ENCODE results near the gene GNB1L. TPM values are rescaled to one million over a fixed set of nuclear protein-coding genes. Genes with fewer than 3 reads are reported as not detected.
A peak's percentile ranks its signal among the peaks of the same experiment; 100 is the strongest.

The GNB1L gene
- total and polyA plus RNA-seq, 9 of the 15 experiments (the other 6 are each of a cell fraction or from before 2014, with no cell fraction given), result 0.56 to 50.5 (median 10.2) TPM

DNA sequence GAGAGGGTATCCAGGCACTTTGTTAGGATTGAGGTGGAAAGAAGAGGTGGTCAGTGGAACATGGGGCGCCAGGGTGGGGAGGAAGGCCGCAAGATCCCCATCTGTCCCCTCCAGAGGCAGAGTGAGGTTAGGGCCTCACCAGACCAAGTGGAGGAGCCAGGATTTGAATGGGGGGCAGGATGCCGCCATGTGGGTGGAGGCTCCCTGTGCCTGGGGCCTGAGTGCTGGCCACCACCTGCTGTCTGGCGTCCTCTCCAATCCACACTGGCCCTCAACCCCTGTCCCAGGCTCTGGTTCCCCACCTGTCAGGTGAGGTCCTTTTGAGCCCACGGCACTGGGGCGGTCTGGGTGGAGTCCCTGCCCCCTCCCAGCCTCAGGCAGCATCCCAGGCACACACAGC, 111.6 kb downstream of the GNB1L start (continued):
- TF ChIP-seq, protein P1, sequence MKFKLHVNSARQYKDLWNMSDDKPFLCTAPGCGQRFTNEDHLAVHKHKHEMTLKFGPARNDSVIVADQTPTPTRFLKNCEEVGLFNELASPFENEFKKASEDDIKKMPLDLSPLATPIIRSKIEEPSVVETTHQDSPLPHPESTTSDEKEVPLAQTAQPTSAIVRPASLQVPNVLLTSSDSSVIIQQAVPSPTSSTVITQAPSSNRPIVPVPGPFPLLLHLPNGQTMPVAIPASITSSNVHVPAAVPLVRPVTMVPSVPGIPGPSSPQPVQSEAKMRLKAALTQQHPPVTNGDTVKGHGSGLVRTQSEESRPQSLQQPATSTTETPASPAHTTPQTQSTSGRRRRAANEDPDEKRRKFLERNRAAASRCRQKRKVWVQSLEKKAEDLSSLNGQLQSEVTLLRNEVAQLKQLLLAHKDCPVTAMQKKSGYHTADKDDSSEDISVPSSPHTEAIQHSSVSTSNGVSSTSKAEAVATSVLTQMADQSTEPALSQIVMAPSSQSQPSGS (CRISPR knock-in tag; IDR thresholded peaks at IDR 0.05), result no peak
- TF ChIP-seq, protein P2, sequence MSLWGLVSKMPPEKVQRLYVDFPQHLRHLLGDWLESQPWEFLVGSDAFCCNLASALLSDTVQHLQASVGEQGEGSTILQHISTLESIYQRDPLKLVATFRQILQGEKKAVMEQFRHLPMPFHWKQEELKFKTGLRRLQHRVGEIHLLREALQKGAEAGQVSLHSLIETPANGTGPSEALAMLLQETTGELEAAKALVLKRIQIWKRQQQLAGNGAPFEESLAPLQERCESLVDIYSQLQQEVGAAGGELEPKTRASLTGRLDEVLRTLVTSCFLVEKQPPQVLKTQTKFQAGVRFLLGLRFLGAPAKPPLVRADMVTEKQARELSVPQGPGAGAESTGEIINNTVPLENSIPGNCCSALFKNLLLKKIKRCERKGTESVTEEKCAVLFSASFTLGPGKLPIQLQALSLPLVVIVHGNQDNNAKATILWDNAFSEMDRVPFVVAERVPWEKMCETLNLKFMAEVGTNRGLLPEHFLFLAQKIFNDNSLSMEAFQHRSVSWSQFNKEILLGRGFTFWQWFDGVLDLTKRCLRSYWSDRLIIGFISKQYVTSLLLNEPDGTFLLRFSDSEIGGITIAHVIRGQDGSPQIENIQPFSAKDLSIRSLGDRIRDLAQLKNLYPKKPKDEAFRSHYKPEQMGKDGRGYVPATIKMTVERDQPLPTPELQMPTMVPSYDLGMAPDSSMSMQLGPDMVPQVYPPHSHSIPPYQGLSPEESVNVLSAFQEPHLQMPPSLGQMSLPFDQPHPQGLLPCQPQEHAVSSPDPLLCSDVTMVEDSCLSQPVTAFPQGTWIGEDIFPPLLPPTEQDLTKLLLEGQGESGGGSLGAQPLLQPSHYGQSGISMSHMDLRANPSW (CRISPR knock-in tag; IDR thresholded peaks at IDR 0.05), result peak; percentile 46; the same call in 1 of the 2 replicates
- TF ChIP-seq E2F3 (CRISPR knock-in tag; IDR thresholded peaks at IDR 0.05), result no peak
- no peak for TF ChIP-seq ZNF212 (CRISPR knock-in tag; IDR thresholded peaks at IDR 0.05)
- TF ChIP-seq HNRNPLL (IDR thresholded peaks at IDR 0.05; ENCODE audit: low read depth, low read length, poor library complexity, severe bottlenecking), result no peak
- peak; percentile 12 for TF ChIP-seq NELFE (IDR thresholded peaks at IDR 0.05; ENCODE audit: insufficient read depth, insufficient read length)
- TF ChIP-seq ZNF79 (CRISPR knock-in tag; IDR thresholded peaks at IDR 0.05; ENCODE audit: low read depth), result no peak
- no peak for TF ChIP-seq EP300 (IDR thresholded peaks at IDR 0.05; ENCODE audit: low read length)
- TF ChIP-seq YY1 (IDR thresholded peaks at IDR 0.05; ENCODE audit: borderline replicate concordance in 1 of 3, control insufficient read depth in 1 of 3, extremely low read depth in 1 of 3, insufficient read depth in 3 of 3, insufficient read length in 1 of 3, insufficient replicate concordance in 2 of 3, low read depth in 1 of 3, low read length in 2 of 3), result no peak
- no peak for TF ChIP-seq GTF2F1 (IDR thresholded peaks at IDR 0.05; ENCODE audit: low read depth, low read length)
- TF ChIP-seq TGIF2 (CRISPR knock-in tag; IDR thresholded peaks at IDR 0.05), result no peak
- TF ChIP-seq IRF2 (CRISPR knock-in tag; IDR thresholded peaks at IDR 0.05), result no peak
- TF ChIP-seq ZNF311 (CRISPR knock-in tag; IDR thresholded peaks at IDR 0.05), result no peak
- no peak for TF ChIP-seq TEAD1 (CRISPR knock-in tag; IDR thresholded peaks at IDR 0.05)
- TF ChIP-seq ZNF77 (CRISPR knock-in tag; IDR thresholded peaks at IDR 0.05), result no peak
- no peak for TF ChIP-seq PHF8 (IDR thresholded peaks at IDR 0.05; ENCODE audit: borderline replicate concordance, low read length)
- no peak for TF ChIP-seq ZFP1 (CRISPR knock-in tag; IDR thresholded peaks at IDR 0.05)
- TF ChIP-seq, protein P3, sequence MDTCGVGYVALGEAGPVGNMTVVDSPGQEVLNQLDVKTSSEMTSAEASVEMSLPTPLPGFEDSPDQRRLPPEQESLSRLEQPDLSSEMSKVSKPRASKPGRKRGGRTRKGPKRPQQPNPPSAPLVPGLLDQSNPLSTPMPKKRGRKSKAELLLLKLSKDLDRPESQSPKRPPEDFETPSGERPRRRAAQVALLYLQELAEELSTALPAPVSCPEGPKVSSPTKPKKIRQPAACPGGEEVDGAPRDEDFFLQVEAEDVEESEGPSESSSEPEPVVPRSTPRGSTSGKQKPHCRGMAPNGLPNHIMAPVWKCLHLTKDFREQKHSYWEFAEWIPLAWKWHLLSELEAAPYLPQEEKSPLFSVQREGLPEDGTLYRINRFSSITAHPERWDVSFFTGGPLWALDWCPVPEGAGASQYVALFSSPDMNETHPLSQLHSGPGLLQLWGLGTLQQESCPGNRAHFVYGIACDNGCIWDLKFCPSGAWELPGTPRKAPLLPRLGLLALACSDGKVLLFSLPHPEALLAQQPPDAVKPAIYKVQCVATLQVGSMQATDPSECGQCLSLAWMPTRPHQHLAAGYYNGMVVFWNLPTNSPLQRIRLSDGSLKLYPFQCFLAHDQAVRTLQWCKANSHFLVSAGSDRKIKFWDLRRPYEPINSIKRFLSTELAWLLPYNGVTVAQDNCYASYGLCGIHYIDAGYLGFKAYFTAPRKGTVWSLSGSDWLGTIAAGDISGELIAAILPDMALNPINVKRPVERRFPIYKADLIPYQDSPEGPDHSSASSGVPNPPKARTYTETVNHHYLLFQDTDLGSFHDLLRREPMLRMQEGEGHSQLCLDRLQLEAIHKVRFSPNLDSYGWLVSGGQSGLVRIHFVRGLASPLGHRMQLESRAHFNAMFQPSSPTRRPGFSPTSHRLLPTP (IDR thresholded peaks at IDR 0.05; ENCODE audit: borderline replicate concordance, extremely low read depth, insufficient read length), result no peak
- no peak for TF ChIP-seq RBFOX2 (IDR thresholded peaks at IDR 0.05; ENCODE audit: low read depth, low read length)
- 0 out of 2 replicates have a peak, but pooled peaks have one; percentile 17 for TF ChIP-seq KLF1 (tag; IDR thresholded peaks at IDR 0.05)
- TF ChIP-seq MTF1 (CRISPR knock-in tag; IDR thresholded peaks at IDR 0.05; ENCODE audit: borderline replicate concordance), result no peak
- TF ChIP-seq NFE2 (IDR thresholded peaks at IDR 0.05; ENCODE audit: low read depth), result no peak
